KMS-11 (cell line): Measurements from ENCODE around the gene PTCD1.
"Not testable (repeated sequence)": the region's sequence is repeated elsewhere in the genome, so short reads cannot be mapped to it uniquely, and the experiment has no call there.

Experiments used
- H2AFZ ChIP-seq: fragments of 200-600 bp; sonication (generic); 2 replicates; pipeline ENCODE4 v1.6.1; 2016; ENCODE audit warnings: antibody characterized with exemption, mixed run types, low read depth
- H3K27ac ChIP-seq: fragments of 200-600 bp; sonication (generic); 2 replicates; pipeline ENCODE4 v1.6.1; 2016; ENCODE audit warnings: mild to moderate bottlenecking, mixed run types
- H3K27me3 ChIP-seq: fragments of 200-600 bp; sonication (generic); 2 replicates; pipeline ENCODE4 v1.6.1; 2017; ENCODE audit warnings: mild to moderate bottlenecking, low read depth, mixed run types, moderate library complexity; ENCODE audit not compliant: insufficient read depth
- H3K36me3 ChIP-seq: fragments of 200-600 bp; sonication (generic); 2 replicates; pipeline ENCODE4 v1.6.1; 2017; ENCODE audit warnings: mild to moderate bottlenecking, mixed run types; ENCODE audit not compliant: insufficient read depth
- H3K4me1 ChIP-seq: fragments of 200-600 bp; sonication (generic); 2 replicates; pipeline ENCODE4 v1.6.1; 2016; ENCODE audit warnings: mild to moderate bottlenecking, low read depth, mixed run types; ENCODE audit not compliant: poor library complexity, severe bottlenecking
- H3K4me2 ChIP-seq: fragments of 200-600 bp; sonication (generic); 2 replicates; pipeline ENCODE4 v1.7.0; 2016; ENCODE audit warnings: mild to moderate bottlenecking, mixed run types
- H3K4me3 ChIP-seq: fragments of 200-600 bp; sonication (generic); IDR thresholded peaks from 2 replicates; pipeline ENCODE4 v1.6.1; 2017; ENCODE audit warnings: low read depth, low read length, mixed read lengths; ENCODE audit not compliant: insufficient read depth
- H3K79me2 ChIP-seq: fragments of 200-600 bp; sonication (generic); 2 replicates; pipeline ENCODE4 v1.6.1; 2016; ENCODE audit warnings: low read depth, mixed run types; ENCODE audit not compliant: insufficient read depth
- H3K9ac ChIP-seq: fragments of 200-600 bp; sonication (generic); 2 replicates; pipeline ENCODE4 v1.6.1; 2016; ENCODE audit warnings: mild to moderate bottlenecking, mixed run types
- H4K20me1 ChIP-seq: fragments of 200-600 bp; sonication (generic); 2 replicates; pipeline ENCODE4 v1.6.1; 2016; ENCODE audit warnings: mild to moderate bottlenecking, mixed run types; ENCODE audit not compliant: insufficient read depth
- TF ChIP-seq, protein P1 (sequence below): fragments of 200-600 bp; sonication (generic); conservative IDR thresholded peaks from 2 replicates; pipeline ENCODE4 v1.6.1; 2017; ENCODE audit warnings: low read depth, mild to moderate bottlenecking, antibody characterized with exemption, low read length, moderate library complexity, mixed read lengths

PTCD1 gene

DNA sequence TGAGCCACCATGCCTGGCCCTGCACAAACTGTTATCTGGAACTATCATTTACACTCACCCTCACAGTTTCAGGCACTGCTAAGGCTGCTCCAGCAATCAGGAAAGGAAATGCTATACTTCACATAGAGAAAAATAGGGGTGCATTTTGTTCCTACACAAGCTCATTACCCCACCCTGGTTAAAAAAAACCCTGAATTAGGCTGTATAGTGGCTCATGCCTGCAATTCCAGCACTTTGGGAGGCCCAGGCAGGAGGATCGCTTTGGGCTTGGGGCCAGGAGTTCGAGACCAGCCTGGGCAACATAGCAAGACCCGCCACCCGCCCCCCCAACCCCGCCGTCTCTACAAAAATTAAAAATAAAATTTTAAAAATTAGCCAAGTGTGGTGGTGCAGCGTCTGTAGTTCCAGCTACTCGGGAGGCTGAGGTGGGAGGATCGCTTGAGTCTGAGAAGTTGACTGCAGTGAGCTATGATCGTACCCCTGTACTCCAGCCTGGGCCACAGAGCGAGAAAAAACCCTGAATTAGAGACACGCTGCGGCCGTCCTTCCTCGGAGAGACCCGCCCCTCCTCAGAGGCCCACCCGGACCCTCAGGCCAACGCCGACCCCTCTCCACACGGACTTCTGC lies 539 bp downstream of the PTCD1 start:
- Histone ChIP-seq H3K27me3 (no peaks in the 10 kb centered on the region), H3K9ac (peak overlapping the region; percentile 86), H3K79me2 (peaks cover 66% of the 10 kb centered on the region), H2AFZ (peak overlapping the region; percentile 89), H3K27ac (peak overlapping the region; percentile 61), H3K4me3 (no peak overlapping the region), H3K4me2 (peak overlapping the region; percentile 76), H4K20me1 (peaks cover 9% of the 10 kb centered on the region), H3K4me1 (peaks cover 18% of the 10 kb centered on the region), H3K36me3 (peaks cover 6% of the 10 kb centered on the region; the same call in 1 of the 2 replicates)
- TF ChIP-seq, protein P1, sequence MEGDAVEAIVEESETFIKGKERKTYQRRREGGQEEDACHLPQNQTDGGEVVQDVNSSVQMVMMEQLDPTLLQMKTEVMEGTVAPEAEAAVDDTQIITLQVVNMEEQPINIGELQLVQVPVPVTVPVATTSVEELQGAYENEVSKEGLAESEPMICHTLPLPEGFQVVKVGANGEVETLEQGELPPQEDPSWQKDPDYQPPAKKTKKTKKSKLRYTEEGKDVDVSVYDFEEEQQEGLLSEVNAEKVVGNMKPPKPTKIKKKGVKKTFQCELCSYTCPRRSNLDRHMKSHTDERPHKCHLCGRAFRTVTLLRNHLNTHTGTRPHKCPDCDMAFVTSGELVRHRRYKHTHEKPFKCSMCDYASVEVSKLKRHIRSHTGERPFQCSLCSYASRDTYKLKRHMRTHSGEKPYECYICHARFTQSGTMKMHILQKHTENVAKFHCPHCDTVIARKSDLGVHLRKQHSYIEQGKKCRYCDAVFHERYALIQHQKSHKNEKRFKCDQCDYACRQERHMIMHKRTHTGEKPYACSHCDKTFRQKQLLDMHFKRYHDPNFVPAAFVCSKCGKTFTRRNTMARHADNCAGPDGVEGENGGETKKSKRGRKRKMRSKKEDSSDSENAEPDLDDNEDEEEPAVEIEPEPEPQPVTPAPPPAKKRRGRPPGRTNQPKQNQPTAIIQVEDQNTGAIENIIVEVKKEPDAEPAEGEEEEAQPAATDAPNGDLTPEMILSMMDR: no peak

DNA sequence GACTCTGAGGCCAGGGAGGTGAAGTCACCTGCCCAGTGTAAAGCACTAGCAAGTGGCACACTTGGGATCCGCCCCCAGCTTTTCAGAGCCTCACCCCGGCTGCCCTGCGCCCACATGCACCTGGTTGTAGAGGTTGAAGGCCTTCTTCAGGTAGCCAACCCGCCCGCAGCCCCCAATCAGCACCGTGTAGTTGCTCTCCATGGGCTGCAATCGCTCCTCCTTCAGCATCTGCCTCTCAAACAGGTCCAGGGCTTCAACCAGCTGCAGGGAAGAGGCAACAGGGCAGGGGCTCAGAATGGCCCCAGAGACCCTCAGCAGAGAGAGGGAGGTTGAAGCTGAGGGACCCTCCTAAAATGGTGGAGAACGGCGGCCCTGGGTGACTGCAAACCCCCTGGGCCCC lies 5.4 kb downstream of the PTCD1 start:
- TF ChIP-seq, protein P1: no peak
- H3K4me1 ChIP-seq: peaks cover 11% of the 10 kb centered on the region
- no peaks in the 10 kb centered on the region for H4K20me1 ChIP-seq
- no peak overlapping the region for H3K4me3 ChIP-seq
- H3K27ac ChIP-seq: no peak overlapping the region
- H3K27me3 ChIP-seq: no peaks in the 10 kb centered on the region
- no peak overlapping the region for H3K9ac ChIP-seq
- peaks cover 31% of the 10 kb centered on the region for H3K79me2 ChIP-seq
- H2AFZ ChIP-seq: no peak overlapping the region
- H3K36me3 ChIP-seq: peaks cover 7% of the 10 kb centered on the region; the same call in 1 of the 2 replicates
- H3K4me2 ChIP-seq: no peak overlapping the region

DNA sequence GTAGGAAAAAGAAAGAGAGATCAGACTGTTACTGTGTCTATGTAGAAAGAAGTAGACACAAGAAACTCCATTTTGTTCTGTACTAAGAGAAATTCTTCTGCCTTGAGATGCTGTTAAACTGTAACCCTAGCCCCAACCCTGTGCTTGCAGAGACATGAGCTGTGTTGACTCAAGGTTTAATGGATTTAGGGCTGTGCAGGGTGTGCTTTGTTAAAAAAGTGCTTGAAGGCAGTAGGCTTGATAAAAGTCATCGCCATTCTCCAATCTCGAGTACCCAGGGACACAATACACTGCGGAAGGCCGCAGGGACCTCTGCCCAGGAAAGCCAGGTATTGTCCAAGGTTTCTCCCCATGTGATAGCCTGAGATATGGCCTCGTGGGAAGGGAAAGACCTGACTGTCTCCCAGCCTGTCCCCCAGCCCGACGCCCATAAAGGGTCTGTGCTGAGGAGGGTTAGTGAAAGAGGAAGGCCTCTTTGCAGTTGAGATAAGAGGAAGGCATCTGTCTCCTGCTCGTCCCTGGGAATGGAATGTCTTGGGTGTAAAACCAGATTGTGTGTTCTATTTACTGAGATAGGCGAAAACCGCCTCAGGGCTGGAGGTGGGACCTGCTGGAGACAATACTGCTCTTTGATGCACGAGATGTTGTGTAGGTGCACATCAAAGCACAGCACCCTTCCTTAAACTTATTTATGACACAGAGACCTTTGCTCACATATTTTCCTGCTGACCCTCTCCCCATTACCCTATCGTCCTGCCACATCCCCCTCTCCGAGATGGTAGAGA lies 6.7 kb downstream of the PTCD1 start:
- not testable (repeated sequence) for H3K4me1 ChIP-seq, H3K36me3 ChIP-seq, H3K4me2 ChIP-seq, H2AFZ ChIP-seq, H4K20me1 ChIP-seq, H3K27ac ChIP-seq, H3K4me3 ChIP-seq, H3K9ac ChIP-seq, H3K27me3 ChIP-seq
- H3K79me2 ChIP-seq: peaks cover 18% of the 10 kb centered on the region

DNA sequence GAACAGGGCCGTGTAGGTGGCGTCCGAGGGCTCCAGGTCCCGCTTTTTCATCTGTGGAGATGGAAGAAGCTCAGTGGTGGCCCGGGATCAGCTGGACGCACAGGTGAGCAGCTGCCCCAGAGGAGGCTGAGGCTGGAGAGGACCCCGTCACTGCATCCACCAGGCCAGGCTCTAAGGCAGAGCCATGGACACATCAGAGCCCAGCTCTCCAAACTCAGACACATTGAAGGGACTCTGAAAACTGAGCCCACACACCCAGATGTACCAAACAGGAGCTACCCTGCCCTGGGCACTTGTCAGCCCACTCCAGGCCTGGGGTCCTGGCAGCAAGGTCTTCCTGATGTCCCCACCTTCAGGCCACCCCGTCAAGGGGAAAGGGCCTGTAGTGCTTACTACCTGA lies 8.8 kb downstream of the PTCD1 start:
- TF ChIP-seq, protein P1: no peak
- Histone ChIP-seq H3K4me1 (no peaks in the 10 kb centered on the region), H3K36me3 (peaks cover 3% of the 10 kb centered on the region; the same call in 1 of the 2 replicates), H3K9ac (no peak overlapping the region), H3K27me3 (no peaks in the 10 kb centered on the region), H2AFZ (no peak overlapping the region), H4K20me1 (no peaks in the 10 kb centered on the region), H3K4me3 (no peak overlapping the region), H3K4me2 (no peak overlapping the region), H3K27ac (no peak overlapping the region), H3K79me2 (no peaks in the 10 kb centered on the region)
